ENCODE data around the gene ANKMY1.

Gene ANKMY1

DNA sequence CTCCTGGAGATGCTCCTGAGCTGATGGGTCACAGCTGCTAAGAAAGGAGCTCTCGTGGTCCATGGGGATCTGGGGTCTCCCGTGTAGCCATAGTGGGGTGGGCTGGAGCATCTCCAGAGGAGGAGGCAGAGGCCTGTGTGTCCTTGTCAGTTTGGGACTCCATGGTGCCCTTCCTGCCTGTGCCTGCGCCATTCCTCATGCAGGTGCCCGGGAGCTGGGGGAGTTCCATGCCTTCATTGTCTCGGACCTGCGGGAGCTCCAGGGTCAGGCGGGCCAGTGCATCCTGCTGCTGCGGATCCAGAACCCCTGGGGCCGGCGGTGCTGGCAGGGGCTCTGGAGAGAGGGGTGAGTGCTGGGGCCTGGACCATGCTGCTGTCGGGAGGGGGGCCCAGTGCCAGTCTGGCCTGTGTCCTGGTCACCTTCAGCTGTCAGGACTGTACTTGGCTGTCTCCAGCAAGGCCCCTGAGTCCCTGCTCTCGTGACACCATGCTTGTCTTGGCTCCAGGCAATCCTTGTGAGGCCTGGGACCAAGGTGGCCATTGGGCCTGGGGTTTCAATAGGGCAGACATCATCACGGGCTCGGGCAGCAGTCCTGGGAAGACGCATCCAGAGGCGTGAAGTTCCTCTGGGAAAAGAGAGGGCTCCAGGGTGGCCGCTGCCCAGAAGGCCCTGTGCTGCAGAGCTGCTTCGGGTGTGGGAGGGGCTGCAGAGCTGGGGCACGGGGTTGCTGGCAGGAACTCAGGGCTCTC is 36.1 kb upstream of the ANKMY1 start:
- DNase-seq: no peak

DNA sequence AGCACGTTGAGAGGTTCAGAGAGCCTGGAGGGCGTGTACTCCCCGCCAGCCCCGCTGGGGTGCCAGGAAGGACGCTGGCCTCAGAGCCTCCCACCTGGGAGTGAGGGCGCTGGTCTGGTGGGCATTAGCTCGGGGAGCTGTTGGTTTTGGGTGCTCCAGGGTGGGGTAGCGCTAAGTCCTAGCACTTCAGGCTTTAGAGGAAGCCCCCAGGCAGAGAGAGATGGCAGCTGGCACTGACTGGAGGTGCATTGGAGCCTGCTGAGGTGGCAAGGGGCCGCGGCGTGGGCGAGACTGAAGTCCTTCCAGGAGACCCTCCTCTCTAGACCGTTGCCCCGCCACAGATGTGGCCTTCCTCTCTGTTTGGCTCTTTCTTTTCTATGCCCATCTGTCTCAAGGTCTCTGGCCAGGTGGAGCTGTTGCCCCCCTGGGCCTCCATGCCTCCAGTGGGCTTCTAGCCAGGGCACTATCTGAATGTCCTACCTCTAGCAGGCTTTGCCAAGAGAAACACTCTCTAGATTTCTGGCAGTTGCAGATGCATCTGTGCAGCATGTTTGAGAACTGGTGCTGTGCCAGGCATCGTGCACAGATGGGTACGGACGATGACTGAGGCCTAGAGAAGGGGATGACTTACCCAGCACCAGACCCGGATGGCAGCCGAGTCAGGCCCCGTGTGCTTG is 35.4 kb upstream of the ANKMY1 start:
- no peak for DNase-seq

- DNase-seq: no peak
Measured at GRCh38 chr2:240591784-240592183, 34.0 kb upstream of the ANKMY1 start.

DNA sequence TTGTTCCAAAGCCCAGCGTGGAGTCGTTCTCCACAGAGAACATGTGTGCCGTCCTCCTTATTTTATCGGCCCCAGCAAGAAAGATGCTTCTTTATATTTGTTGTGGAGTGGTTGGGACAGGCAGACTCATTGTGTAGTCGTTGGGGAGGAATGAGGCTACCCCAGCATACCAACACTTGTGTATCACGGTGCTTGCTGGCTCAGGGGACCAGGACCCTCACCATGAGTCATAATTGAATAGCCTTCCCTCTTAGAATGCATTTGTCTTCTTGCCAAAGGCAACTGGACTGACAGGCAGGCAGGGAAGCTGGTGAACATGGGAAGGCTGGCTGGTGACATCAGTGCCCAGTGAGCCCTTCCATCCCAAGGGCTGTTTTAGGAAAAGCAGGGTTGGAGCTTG is 33.4 kb upstream of the ANKMY1 start:
- DNase-seq: no peak

GRCh38 chr2:240590681-240591111 is 32.9 kb upstream of the ANKMY1 start:
- DNase-seq: no peak

DNA sequence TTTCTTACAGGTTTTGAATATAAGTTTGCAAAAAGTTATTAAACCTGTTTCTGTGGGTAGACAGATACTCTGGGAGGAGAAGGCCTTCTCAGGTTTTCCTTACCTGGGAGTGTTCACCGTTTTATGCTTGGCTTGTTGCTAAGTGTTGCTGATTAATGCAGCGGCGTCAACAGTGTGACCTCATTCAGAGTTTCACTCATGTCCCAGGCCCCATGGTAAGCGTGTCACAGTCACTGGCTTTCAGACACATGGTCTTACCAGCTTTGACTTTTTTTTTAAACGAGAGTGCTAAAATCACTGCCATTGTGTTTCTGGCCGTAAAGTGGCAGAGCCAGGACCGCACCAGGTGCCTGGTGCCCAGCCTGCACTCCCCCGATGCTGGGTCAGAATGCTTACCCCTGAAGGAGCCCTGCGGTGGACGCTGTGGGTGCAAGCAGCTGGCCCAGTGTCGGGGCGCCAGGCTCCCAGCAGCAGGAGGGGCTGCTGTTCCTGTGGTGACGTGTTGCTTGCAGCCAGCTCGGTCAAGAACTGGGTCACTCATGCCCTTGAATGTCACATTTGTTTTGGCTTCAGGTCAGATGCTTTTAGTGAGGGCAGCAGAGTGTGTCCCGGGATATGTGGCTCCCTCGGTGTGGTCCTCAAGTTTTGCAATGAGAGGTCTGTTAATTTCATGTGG is 32.2 kb upstream of the ANKMY1 start:
- DNase-seq: no peak

- DNase-seq: no peak
Measured at GRCh38 chr2:240589375-240589774, 31.6 kb upstream of the ANKMY1 start.

DNA sequence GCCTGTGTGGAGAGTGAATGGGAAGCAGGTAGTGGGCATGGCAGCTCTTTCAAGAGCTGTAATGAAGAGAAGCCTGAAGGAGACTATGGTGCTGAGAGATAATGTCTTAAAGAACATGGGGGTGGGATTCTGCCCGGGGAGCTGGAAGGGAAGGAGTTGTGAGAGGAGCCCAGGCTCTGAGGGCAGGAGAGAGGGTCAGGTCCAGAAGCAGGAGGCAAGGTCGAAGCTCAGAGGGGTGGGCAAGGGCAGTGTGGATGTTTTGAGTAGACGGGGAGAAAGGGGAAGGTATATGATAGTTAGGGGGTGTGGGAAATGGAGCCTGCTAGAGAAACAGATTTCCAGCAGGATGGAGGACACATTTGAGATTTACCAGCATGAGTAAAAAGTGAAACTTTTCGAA is 30.9 kb upstream of the ANKMY1 start:
- no peak for DNase-seq

- DNase-seq: no peak
Measured at GRCh38 chr2:240588006-240588655, 30.3 kb upstream of the ANKMY1 start.

DNA sequence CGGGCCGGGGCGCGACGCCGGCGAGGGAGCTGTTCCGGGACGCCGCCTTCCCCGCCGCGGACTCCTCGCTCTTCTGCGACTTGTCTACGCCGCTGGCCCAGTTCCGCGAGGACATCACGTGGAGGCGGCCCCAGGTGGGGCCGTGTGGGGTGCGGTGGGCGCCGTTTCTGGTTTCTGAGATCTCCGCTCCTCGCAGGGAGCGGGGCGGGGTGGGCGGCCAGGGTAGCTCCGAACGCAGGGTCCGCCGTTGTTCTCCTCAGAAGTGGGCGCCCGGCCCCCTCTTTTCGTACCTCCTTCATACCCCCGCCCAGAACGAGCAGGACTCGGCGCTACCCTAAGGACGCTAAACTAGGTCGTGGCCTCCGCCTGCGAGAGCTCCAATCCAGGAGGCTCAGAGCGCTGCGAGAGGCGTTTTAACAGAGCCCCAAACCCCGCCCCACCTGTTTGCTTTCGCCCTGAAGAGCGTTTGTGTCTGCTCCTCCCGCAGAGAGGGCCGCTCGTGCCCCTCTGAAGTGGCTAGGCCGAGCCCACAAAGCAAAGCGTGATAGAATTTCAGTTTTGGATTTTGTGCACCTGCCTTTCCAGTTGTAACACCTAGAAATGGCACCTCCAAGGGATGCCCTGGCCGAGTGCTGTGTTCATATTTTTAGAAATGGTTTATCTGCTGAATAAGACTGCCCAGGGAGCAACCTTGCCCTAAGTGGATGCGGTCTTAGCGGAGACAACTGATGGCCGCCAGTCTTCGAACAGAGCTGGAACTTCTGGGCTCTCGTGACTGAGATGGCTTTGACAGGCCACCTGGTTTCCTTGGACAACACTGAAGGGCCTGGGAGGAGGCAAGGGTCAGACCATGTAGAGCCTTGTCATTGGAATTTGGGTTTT is 29.4 kb upstream of the ANKMY1 start:
- no peak for DNase-seq

DNA sequence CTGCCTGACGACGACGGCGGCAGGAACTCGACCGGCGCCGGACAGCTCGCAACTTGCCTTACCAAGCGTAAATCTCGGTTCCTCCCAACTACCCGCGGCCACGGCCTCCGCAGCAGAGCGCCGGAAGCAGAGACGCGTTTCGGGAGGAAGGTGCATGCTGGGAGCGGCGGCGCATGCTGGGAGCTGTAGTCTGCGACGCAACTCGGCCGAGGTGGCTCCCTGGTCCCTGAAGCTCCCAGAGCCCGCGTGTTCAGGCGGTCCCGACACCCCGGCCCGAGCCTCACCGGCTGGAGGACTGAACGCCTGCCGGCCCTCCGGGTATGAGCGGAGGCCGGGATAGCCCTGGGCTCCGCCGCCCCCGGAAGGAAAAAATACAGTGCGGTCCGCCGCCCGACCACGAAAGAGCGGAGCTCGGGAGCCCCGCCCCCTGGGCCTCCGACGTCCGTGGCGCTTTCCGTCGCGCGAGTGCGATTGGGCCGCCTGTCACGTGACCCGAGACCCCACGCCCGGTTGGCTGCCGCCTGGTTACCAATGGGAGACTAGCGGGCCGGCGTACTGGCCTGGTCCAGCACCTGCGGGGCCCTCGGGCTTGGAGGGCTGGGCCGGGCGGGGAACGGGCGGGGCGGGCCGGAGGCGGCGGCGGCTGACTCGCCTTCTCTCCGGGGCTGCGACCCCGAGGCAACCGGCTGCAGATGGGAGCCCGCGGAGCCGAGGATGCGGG is 28.6 kb upstream of the ANKMY1 start, which contains the start of gene CAPN10:
Gene CAPN10 (plus strand): TSS at position 537 of the 721 bp plus-strand sequence. CDS start 178 bp downstream, at position 715.
- peak; percentile 100 for DNase-seq

DNA sequence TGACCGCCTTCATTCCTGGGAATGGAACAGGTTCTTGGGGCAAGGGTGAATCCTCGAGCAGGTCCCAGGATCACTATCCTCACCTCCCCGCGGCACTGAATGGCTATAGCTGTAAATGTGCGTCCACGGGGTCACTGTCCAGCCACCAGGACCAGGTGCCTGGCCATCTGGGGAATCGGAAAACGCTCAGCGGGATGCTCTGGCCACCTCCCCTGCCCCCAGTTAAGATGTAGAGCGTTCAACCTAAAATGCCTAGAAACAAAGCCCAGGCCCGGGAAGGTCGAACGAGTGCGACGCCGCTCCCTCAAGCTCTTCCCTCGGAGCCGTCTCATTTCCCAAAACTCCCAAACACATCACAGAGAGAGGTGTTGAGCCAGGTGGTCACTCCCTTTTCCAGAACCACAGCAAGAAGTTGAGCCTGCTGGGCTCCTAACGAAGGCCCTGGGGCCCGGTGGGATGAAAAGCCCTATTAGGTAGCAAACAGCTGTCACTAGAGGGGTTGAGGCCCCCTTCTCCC is 28.0 kb upstream of the ANKMY1 start:
- no peak for DNase-seq

GRCh38 chr2:240585101-240585500 is 27.3 kb upstream of the ANKMY1 start:
- no peak for DNase-seq

GRCh38 chr2:240584486-240585031 is 26.8 kb upstream of the ANKMY1 start:
- DNase-seq: no peak

GRCh38 chr2:240583774-240584173 is 26.0 kb upstream of the ANKMY1 start:
- DNase-seq: no peak

- no peak for DNase-seq
Measured at GRCh38 chr2:240582781-240583180, 25.0 kb upstream of the ANKMY1 start.

DNA sequence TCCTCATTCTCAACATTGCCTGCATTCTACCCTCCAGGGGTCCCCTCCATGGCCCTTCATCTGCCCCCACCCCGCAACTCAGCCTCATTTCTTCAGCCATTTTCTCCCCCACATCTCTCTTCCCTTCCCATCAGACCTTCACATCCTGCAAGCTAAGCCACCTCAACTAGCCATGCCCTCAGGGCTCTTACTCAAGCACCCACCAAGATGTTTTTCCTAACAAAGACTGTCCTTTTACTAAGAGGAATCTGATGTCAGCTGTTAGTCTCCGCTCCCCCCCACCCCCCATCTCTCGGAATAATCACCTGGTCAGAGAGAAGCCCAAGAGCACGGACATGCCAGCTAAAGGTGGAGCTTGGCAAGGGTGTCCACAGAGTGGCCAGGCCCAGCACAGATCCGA is 24.0 kb upstream of the ANKMY1 start:
- no peak for DNase-seq

GRCh38 chr2:240579771-240580614 is 22.2 kb upstream of the ANKMY1 start:
- DNase-seq: no peak

- no peak for DNase-seq
Measured at GRCh38 chr2:240579071-240579762, 21.4 kb upstream of the ANKMY1 start.

Data from retina (tissue), 1 donor.